Stimulated activated CD8-positive, alpha-beta memory T cell treated with anti-CD3 and anti-CD28 coated beads, Interleukin-12 subunit alpha, Interleukin-12 subunit beta, amount 100 ng/mL, for 24 hours (primary cell): Measurements from ENCODE around the gene LAMC1.

Source experiments
- DNase-seq: peaks from one replicate; pipeline ENCODE4 v3.0.0-alpha.2; 2020; ENCODE audit errors: extremely low read depth

The LAMC1 gene

DNA sequence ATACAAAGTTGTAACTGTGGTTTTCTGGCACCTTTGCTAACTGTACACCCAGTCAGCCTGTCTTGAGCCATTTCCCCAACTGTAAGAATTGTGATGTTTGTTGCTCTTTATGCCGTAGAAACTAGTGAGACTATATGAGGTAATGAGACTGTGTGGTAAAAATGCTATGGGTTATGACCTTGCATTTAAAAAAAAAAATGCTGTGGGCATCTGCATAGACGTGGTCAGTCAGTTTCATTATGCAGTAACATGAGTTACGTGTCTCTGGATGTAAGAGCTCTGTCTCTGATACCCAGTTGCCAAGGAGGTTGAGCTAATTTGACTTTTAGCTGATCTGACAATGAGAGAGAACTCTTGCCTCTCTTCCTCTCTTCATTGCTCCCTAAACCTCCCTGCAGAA, 82.2 kb downstream of the LAMC1 start:
- no peak for DNase-seq

DNA sequence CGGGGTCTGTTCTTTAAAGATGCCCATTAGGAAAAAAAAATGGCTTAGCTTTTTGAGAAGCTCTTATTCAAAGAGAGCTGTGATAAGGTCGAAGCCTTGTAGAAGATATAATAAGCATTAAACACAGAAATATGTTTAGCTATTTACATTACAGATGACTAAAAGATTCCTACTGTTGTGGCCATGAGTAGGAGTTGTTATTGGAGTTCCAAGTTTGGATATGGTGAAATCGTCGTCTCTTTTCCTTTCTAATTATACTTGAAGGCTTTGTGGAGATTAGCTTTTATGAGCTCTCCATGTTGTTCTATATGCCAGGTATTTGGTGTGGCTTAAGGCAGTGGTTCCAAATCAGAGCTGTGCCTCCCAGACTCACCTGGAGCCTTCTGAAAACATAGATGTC, 82.9 kb downstream of the LAMC1 start:
- no peak for DNase-seq

GRCh38 chr1:183106746-183107145, 83.5 kb downstream of the LAMC1 start:
- no peak for DNase-seq

- no peak for DNase-seq
Measured at GRCh38 chr1:183110326-183110880, 87.2 kb downstream of the LAMC1 start.

DNA sequence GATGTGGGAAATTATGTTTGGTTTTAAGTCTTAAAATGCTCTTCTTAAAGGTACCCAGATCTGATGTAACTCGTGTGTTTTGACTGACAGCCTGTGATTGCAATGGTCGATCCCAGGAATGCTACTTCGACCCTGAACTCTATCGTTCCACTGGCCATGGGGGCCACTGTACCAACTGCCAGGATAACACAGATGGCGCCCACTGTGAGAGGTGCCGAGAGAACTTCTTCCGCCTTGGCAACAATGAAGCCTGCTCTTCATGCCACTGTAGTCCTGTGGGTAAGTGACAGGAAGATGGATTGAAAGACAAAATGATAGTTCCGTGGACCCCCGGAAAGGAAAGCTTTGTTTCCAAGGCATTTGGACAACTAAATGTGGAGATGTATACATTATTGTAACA, 91.2 kb downstream of the LAMC1 start:
- DNase-seq, result no peak

GRCh38 chr1:183116416-183116815, 93.2 kb downstream of the LAMC1 start:
- no peak for DNase-seq

DNA sequence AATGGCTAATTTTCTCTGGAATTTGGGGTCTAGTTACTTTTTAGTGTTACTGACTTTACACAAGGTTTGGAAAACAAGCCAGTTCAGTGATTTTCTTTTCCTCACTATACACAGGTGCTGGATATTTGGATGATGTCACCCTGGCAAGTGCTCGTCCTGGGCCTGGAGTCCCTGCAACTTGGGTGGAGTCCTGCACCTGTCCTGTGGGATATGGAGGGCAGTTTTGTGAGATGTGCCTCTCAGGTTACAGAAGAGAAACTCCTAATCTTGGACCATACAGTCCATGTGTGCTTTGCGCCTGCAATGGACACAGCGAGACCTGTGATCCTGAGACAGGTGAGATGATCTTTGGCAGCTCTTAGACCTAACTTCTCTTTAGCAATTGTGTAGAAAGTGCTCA, 98.4 kb downstream of the LAMC1 start:
- DNase-seq, result no peak

- no peak for DNase-seq
Measured at GRCh38 chr1:183124259-183124658, 101.0 kb downstream of the LAMC1 start.

DNA sequence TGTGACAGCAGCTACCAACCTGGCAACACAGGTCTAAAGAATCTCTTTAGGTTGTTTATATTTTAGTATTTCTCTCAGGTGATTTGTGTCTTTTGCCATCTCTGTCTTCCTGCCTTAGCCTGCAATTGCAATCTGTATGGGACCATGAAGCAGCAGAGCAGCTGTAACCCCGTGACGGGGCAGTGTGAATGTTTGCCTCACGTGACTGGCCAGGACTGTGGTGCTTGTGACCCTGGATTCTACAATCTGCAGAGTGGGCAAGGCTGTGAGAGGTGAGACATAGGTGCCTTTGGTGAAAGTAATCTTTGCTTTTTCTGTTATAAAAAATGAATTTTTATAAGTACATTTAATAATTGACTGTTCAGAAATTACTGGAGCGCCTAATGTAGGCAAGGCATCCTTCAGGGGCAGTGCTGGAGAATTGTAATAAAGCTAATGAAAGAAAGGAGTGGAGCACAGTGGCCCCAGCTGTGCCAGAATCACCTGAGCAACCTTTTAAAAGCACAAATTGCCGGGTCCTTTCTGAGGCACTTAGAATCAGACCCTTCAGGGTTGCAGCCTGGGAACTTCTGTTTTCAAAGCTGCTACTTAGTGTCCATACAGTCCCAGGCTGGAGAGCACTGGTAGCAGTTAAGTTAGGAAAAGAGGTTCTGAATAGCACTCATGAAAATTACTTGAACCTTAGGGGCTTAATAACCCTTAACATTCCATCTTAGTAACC, 102.2 kb downstream of the LAMC1 start:
- no peak for DNase-seq

- DNase-seq, result no peak
Measured at GRCh38 chr1:183126000-183126366, 102.8 kb downstream of the LAMC1 start.

- no peak for DNase-seq
Measured at GRCh38 chr1:183126528-183126927, 103.3 kb downstream of the LAMC1 start.

- no peak for DNase-seq
Measured at GRCh38 chr1:183129921-183130690, 106.9 kb downstream of the LAMC1 start.

- no peak for DNase-seq
Measured at GRCh38 chr1:183131166-183131565, 107.9 kb downstream of the LAMC1 start.

DNA sequence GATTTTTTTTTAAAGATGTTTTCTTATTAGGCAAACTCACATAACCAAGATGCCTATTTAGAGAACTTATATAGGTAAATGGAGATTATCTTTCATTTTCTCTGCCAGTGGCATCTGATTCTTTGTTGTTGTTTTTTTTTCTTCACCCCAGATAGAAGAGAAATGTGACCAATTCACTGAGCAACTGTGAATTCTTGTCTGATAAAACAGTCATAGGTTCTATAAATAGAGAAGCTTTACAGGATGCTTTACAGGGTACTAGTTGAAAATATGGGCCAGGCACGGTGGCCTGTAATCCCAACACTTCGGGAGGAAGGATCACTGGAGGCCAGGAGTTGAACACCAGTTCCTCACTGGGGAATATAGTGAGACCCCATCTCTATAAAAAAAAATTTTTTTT, 112.1 kb downstream of the LAMC1 start:
- DNase-seq, result no peak

- DNase-seq, result no peak
Measured at GRCh38 chr1:183137782-183138181, 114.6 kb downstream of the LAMC1 start.

DNA sequence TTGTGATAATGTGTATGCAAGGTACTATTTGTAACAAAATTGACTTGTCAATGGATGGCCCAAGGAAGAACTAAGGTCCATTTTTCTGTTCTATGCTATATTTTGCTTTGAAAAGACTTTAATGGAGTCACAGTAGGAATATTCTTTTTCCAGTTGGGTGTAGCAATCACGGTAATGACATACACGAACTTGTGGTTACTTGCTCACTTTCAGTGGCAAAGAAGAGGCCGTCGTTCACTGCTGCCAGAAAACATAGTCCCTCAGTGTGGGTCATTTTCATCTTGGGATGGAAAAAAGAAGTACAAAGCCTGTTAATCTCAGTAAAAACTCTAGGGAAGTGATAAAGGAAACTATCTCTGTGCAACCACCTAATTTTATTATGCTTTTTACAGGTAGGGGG, 115.1 kb downstream of the LAMC1 start:
- no peak for DNase-seq

- no peak for DNase-seq
Measured at GRCh38 chr1:183139281-183139942, 116.2 kb downstream of the LAMC1 start.

DNA sequence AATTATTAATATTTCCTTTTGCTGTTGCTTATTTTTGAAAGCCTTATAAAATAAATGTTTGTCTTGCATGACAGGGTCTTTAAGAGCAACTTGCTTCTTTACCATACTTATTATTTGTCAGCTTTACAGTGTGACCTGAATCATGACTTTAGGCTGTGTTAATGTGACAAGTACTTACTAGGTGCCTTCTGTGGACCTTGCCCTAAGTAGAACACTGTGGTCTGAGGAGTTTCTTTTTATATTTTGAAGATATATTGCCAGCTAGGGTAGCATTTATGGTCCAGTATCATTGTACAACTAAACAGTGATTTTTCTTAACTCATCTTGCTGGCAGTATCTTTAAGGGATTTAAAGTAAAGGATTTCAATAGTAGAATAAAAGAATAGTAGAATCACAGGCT, 117.4 kb downstream of the LAMC1 start:
- no peak for DNase-seq

DNA sequence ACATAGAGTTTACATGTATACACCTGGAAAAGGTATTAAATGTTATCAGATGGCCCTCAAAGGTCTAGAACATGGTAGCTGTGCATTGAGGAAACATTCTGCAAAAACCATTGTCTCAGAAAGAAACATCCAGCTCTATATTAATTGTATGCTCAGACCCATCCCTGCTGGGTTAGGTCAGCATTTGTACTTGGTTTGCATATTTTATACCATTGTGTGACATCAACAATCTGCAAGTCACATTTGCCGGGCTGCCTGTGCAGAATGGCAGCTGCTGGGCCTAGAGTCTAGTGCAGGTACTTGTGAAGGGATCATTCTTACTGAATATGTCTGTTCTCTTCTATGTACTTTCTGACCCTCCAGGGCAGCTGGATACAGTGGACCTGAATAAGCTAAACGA, 119.0 kb downstream of the LAMC1 start:
- DNase-seq, result no peak

DNA sequence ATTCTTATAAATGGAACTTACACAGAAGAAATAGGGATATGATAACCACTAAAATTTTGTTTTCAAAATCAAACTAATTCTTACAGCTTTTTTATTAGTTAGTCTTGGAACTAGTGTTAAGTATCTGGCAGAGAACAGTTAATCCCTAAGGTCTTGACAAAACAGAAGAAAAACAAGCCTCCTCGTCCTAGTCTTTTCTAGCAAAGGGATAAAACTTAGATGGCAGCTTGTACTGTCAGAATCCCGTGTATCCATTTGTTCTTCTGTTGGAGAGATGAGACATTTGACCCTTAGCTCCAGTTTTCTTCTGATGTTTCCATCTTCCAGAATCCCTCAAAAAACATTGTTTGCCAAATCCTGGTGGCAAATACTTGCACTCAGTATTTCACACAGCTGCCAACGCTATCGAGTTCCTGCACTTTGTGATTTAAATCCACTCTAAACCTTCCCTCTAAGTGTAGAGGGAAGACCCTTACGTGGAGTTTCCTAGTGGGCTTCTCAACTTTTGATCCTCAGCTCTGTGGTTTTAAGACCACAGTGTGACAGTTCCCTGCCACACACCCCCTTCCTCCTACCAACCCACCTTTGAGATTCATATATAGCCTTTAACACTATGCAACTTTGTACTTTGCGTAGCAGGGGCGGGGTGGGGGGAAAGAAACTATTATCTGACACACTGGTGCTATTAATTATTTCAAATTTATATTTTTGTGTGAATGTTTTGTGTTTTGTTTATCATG, 120.5 kb downstream of the LAMC1 start:
- DNase-seq, result no peak

- no peak for DNase-seq
Measured at GRCh38 chr1:183144752-183145151, 121.5 kb downstream of the LAMC1 start.

GRCh38 chr1:183147735-183148134, 124.5 kb downstream of the LAMC1 start:
- DNase-seq, result no peak
